Heart left ventricle (tissue), 16 donors: ENCODE results near the gene KIDINS220. TPM values are rescaled to one million over a fixed set of nuclear protein-coding genes. Genes with fewer than 3 reads are reported as not detected.

Experiments
- ATAC-seq, 4 donors: fragments of 200-7000 bp; cut with Tn5 transposase; one replicate each; pipeline ENCODE4 v1.9.1; 2020 to 2022; ENCODE audit warnings: moderate library complexity in 4 of 4, mild to moderate bottlenecking in 3 of 4, moderate number of reproducible peaks in 1 of 4
- DNase-seq, 5 donors: peaks; one replicate each; pipeline ENCODE4 v3.0.0-alpha.2; 2020
- H3K27ac ChIP-seq, 12 donors: fragments of 200-600 bp; sonication (generic) in 4 of 12; one replicate each; pipeline versions ENCODE4 v1.5.0 to v1.8.0; 2016 to 2022; ENCODE audit warnings: mild to moderate bottlenecking in 2 of 12
- H3K27me3 ChIP-seq, 9 donors: fragments of 200-600 bp; sonication (generic) in 2 of 9; one replicate each; pipeline versions ENCODE4 v1.5.1 to v1.8.0; 2016 to 2022; ENCODE audit warnings: mild to moderate bottlenecking in 3 of 9
- H3K36me3 ChIP-seq, 9 donors: fragments of 200-600 bp; sonication (generic) in 2 of 9; one replicate each; pipeline versions ENCODE4 v1.5.0 to v1.8.0; 2018 to 2022; ENCODE audit warnings: mild to moderate bottlenecking in 2 of 9
- H3K4me1 ChIP-seq, 12 donors: fragments of 200-600 bp; sonication (generic) in 4 of 12; one replicate each; pipeline versions ENCODE4 v1.5.0 to v1.8.0; 2016 to 2022; ENCODE audit warnings: mild to moderate bottlenecking in 3 of 12
- H3K4me3 ChIP-seq, 12 donors: fragments of 200-600 bp; sonication (generic) in 4 of 12; one replicate each; pipeline versions ENCODE4 v1.5.0 to v1.8.0; 2017 to 2022; ENCODE audit warnings: mild to moderate bottlenecking in 9 of 12, moderate library complexity in 4 of 12
- H3K9me3 ChIP-seq, 12 donors: fragments of 200-600 bp; sonication (generic) in 4 of 12; one replicate each; pipeline versions ENCODE4 v1.5.0 to v1.8.0; 2016 to 2022; ENCODE audit warnings: mild to moderate bottlenecking in 1 of 12
- CTCF ChIP-seq, 12 donors: fragments of 200-600 bp; sonication (generic) in 4 of 12; IDR thresholded peaks; one replicate each; pipeline versions ENCODE4 v1.5.0 to v1.8.0; 2018 to 2022; ENCODE audit warnings: antibody characterized with exemption in 12 of 12, mild to moderate bottlenecking in 5 of 12
- POLR2A ChIP-seq, 2 donors: fragments of 450-650 bp; IDR thresholded peaks; one replicate each; pipeline ENCODE4 v1.6.1; 2017; ENCODE audit warnings: antibody characterized with exemption in 2 of 2, mild to moderate bottlenecking in 2 of 2, moderate library complexity in 2 of 2
- WGBS, 4 donors: extraction: QIAGEN DNeasy Blood & Tissue Kit in 2 of 4; methylation state at CpG; one replicate each; pipeline versions ENCODE4 v1.1.5 to v1.1.7; 2013 to 2018; 5-methylcytosine and 5-hydroxymethylcytosine counted together
- intact Hi-C, 10 donors: fragments of 100-400 bp; cut with DNase I; formaldehyde crosslinking; loops; one replicate each; pipeline versions ENCODE4 v1.11.1 to v1.14.2; 2022
- polyA plus RNA-seq, 2 donors: library from polyadenylated mRNA; stranded (reverse); fragments of 200-250 nt; gene quantifications; one replicate each; pipeline ENCODE4 v1.2.3, GENCODE V29; 2013
- total RNA-seq, 9 donors: library from RNA; depleted of rRNA in 2 of 9; stranded (reverse); fragments of >200 nt in 2 of 9; fragmentation: NEBNext Ultra II Directional in 3 of 9; extraction: Animal tissue kit (Norgen Biotek cat#: 25700) in 3 of 9; gene quantifications; one replicate each; pipeline versions ENCODE4 v1.1.0 to v1.2.4, GENCODE V29; 2016 to 2023
- donor health status: ischemic (EF 13 %, LVEDD 7.1; RV severe dilation, severe dysfunction).
- donor health status: healthy with polysubstance abuse.
- donor health status: DM: no; HTN: yes; CAD: no.
- donor health status: DM: no; HTN: no; CAD: no.
- donor health status: ischemic (EF 25% LVEDD 6.9; RV normal size, moderate dysfunction).
- donor health status: ischemic (EF 25% LVEDD 5.7; RV mildly dilated, moderate dysfunction).
- donor health status: healthy.
- donor health status: DM: yes; HTN: yes; CAD: no.
- donor health status: ischemic (EF 35%, LVEDD 5.7; RV mildly dilated, moderate dysfunction).
- donor health status: nonischemic (EF 11% LVEDD 7.7; RV severe dilation, severe dysfunction).
- donor health status: DM: yes; HTN: yes; CAD: no.
- donor health status: PGD.
- donor health status: ischemic (EF 29% LVEDD 5.4; RV normal size, mild dysfunction).
- donor health status: nonischemic (EF 23%, LVEDD 6.1; RV moderate dilation, normal function).

KIDINS220 gene
- total and polyA plus RNA-seq, 11 donors = 22.7 to 108 (median 74.5) TPM

- peak overlapping the region in 11 of 12 donors; percentile 21 to 93 (median 77) for H3K27ac ChIP-seq
- ATAC-seq (peak in 3 of 4 donors; percentile 5 to 63 (median 32)), DNase-seq (no peak)
- H3K36me3 ChIP-seq = peaks cover 0 to 100% (median 79%) of the 10 kb centered on the region in 9 donors
- no peaks in the 10 kb centered on the region for H3K27me3 ChIP-seq
- intact Hi-C loops = no loop called here
- H3K4me3 ChIP-seq = no peak overlapping the region
- H3K9me3 ChIP-seq = no peaks in the 10 kb centered on the region
- H3K4me1 ChIP-seq = peaks cover 0 to 53% (median 18%) of the 10 kb centered on the region in 12 donors
- 59 to 70% (median 69%) methylated on average over 6 of the region's 6 CpGs for WGBS, 4 donors
- TF ChIP-seq POLR2A (IDR thresholded peaks at IDR 0.05) = no peak
- no peak for TF ChIP-seq CTCF (IDR thresholded peaks at IDR 0.05)
Measured at GRCh38 chr2:8806885-8807704, 30.3 kb downstream of the KIDINS220 start.

GRCh38 chr2:8805278-8806210, 31.9 kb downstream of the KIDINS220 start:
- peak overlapping the region; percentile 44 to 93 (median 76) for H3K27ac ChIP-seq
- TF ChIP-seq POLR2A (IDR thresholded peaks at IDR 0.05) (no peak), CTCF (IDR thresholded peaks at IDR 0.05) (no peak)
- 50 to 56% (median 54%) methylated on average over 6 of the region's 6 CpGs for WGBS, 4 donors
- no peaks in the 10 kb centered on the region for H3K27me3 ChIP-seq
- peaks cover 0 to 100% (median 79%) of the 10 kb centered on the region in 9 donors for H3K36me3 ChIP-seq
- intact Hi-C loops = no loop called here
- ATAC-seq (peak; percentile 86 to 90 (median 90)), DNase-seq (peak in 4 of 5 donors; percentile 44 to 75 (median 59))
- no peaks in the 10 kb centered on the region for H3K9me3 ChIP-seq
- H3K4me1 ChIP-seq = peaks cover 0 to 55% (median 18%) of the 10 kb centered on the region in 12 donors
- H3K4me3 ChIP-seq = no peak overlapping the region

GRCh38 chr2:8803658-8804379, 33.6 kb downstream of the KIDINS220 start:
- 61 to 71% (median 67%) methylated on average over 3 of the region's 3 CpGs for WGBS, 4 donors
- H3K4me3 ChIP-seq = no peak overlapping the region
- H3K36me3 ChIP-seq = peaks cover 0 to 100% (median 79%) of the 10 kb centered on the region in 9 donors
- peak in 3 of 5 donors; percentile 25 to 37 (median 35) for DNase-seq
- peak; percentile 23 to 62 (median 56) for ATAC-seq
- no peaks in the 10 kb centered on the region for H3K9me3 ChIP-seq
- no peaks in the 10 kb centered on the region for H3K27me3 ChIP-seq
- no peak for TF ChIP-seq POLR2A (IDR thresholded peaks at IDR 0.05)
- TF ChIP-seq CTCF (IDR thresholded peaks at IDR 0.05) = peak in 1 of 12 donors; percentile 8
- H3K4me1 ChIP-seq = peaks cover 0 to 55% (median 18%) of the 10 kb centered on the region in 12 donors
- intact Hi-C loops = no loop called here
- peak overlapping the region in 10 of 12 donors; percentile 19 to 93 (median 74) for H3K27ac ChIP-seq
